T-helper 17 cell (primary cell): ENCODE measurements around the gene IL37. TPM values are rescaled to one million over a fixed set of nuclear protein-coding genes. Genes with fewer than 3 reads are reported as not detected.
"Not testable (repeated sequence)": the region's sequence is repeated elsewhere in the genome, so short reads cannot be mapped to it uniquely, and the experiment has no call there.

Experiments
- ATAC-seq: fragments of 150-1000 bp; cut with Tn5 transposase; 2 replicates; pipeline ENCODE4 v1.10.0; 2021; ENCODE audit warnings: mild to moderate bottlenecking, moderate library complexity
- DNase-seq, 3 donors: peaks; one replicate each; pipeline versions ENCODE4 v3.0.0 to v3.0.0-alpha.2; 2020 to 2021
- H3K9me3 ChIP-seq: one replicate; pipeline ENCODE4 v1.7.0; 2013; ENCODE audit warnings: low read length, mild to moderate bottlenecking; ENCODE audit not compliant: control insufficient read depth, poor library complexity, severe bottlenecking
- H3K27ac Mint-ChIP-seq: one replicate; pipeline ENCODE4 v1.8.0; 2022; ENCODE audit warnings: mild to moderate bottlenecking, moderate library complexity, mixed read lengths
- H3K27me3 Mint-ChIP-seq: one replicate; pipeline ENCODE4 v1.8.0; 2022; ENCODE audit warnings: mixed read lengths
- H3K36me3 Mint-ChIP-seq: one replicate; pipeline ENCODE4 v1.8.0; 2022; ENCODE audit warnings: low read depth, mixed read lengths
- H3K4me1 Mint-ChIP-seq: one replicate; pipeline ENCODE4 v1.8.0; 2022; ENCODE audit warnings: mild to moderate bottlenecking, mixed read lengths
- H3K4me3 Mint-ChIP-seq: one replicate; pipeline ENCODE4 v1.8.0; 2022; ENCODE audit warnings: mild to moderate bottlenecking, moderate library complexity, mixed read lengths
- total RNA-seq, 4 donors: library from RNA in 2 of 4; stranded (reverse) in 2 of 4; gene quantifications; one replicate each; pipeline ENCODE4 v1.2.3 and lab custom pipeline; 2022 to 2026

Gene IL37
- total RNA-seq, 2 donors from 2014 or later, result not detected

DNA sequence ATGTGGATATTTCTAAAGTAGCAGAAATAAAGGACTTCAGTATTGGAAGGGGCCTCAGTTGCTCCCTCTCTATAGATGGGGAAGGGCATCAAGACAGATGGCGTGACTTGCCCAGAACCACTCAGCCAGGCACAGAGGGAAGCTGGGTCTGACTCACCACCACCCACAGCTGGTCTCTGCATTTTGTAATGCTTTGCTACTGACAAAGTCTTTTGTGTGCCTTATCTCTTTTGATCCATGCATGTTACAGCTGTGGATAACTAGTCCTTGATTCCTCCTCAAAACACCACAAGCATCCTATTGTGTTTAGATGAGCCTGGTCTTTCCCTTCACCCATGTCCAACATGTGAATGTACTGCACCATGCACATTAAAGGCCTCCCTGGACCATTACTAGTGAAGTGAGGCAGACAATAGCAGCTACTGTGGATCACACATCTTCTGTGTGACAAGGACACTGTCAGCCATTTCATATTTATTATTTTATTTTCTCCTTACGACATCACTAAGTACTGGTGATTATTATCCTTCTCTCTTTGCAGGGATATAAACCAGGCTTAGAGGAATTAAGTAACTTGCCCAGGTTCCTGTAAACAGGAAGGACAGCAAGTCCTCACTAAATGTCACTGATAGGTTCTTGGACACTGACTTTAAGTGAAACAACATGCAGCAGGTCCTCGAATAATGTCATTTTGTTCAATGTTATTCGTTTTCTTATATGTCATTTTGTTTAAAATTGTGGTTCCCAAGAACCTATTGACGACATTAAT lies 29.6 kb upstream of the IL37 start:
- Mint-ChIP-seq H3K27ac (no peak overlapping the region), H3K27me3 (no peaks in the 10 kb centered on the region), H3K36me3 (no peaks in the 10 kb centered on the region), H3K4me1 (peaks cover 14% of the 10 kb centered on the region), H3K4me3 (no peak overlapping the region)
- ATAC-seq, result peak; percentile 32
- H3K9me3 ChIP-seq, result no peaks in the 10 kb centered on the region
- no peak for DNase-seq

DNA sequence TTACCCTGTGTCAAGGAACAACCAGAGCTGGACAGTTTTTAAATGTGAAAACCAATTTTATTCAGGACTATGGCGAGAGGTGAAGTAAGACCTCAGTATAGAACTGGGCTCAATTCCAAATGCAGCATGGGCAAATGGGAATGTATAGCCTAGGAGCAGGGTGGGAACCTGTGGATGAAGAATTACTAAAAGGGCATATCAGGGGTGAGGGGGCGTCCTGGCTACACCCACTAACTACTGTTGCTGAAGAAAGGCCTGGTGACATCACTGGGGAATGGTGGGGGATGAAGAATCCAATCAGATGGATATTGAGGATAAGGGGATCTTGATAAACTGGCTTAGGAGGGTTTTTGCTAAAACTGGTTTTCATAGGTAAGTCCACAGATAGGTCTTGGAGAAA lies 27.3 kb upstream of the IL37 start:
- H3K9me3 ChIP-seq, result no peaks in the 10 kb centered on the region
- H3K36me3 Mint-ChIP-seq, result no peaks in the 10 kb centered on the region
- ATAC-seq, result no peak
- peaks cover 6% of the 10 kb centered on the region for H3K27me3 Mint-ChIP-seq
- peaks cover 14% of the 10 kb centered on the region for H3K4me1 Mint-ChIP-seq
- no peak overlapping the region for H3K27ac Mint-ChIP-seq
- no peak overlapping the region for H3K4me3 Mint-ChIP-seq
- DNase-seq, result no peak

DNA sequence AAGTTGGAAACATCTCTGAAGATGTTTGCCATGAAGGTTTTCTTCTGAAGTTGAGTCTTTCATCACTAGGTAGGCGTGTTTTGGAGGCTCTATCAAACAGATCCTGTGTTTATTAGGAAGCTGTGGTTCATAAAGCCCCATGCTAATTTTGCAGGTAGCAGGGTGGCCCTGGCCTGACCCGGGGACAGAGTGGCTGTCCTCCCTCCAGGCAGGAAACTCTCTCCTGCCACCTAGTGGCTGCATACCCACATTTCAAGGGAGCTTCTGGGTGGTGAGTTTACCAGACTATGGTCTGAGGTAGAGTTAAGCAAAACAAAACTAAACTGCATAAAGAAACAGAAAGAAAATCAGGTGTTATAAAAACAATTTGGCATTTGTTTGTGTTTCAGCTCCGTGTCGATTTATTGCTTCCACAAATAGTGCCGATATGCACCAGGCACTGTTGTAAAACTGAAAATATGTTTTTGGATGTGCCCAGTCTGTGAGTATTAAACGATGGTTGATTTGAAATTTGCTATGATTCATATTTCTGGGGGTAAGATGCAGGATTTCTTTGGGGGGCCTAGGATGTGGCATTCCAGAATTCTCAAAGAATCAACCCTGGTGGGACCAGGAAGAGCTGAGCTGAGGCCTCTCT lies 26.0 kb upstream of the IL37 start:
- peak overlapping the region; percentile 14 for H3K27ac Mint-ChIP-seq
- H3K27me3 Mint-ChIP-seq, result peaks cover 6% of the 10 kb centered on the region
- H3K4me3 Mint-ChIP-seq, result no peak overlapping the region

DNA sequence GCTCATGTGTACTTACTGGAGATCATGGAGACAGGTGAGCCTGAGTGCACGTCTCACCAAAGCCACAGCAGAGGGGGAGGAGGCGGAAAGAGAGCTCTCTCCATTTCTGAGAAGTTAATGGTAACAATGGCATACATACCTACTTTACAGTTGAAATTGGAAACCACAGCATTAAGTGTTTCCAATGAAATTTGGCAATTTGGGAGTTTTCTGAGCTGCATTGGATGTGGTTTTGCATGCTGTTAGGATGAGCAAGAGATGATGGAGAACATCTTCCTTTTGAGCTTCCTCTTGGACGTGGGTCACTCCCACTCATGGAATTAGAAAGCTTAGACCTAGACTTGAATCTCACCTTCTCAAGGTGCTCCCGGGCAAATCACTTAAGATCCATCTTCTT lies 25.5 kb upstream of the IL37 start:
- H3K27me3 Mint-ChIP-seq, result peaks cover 6% of the 10 kb centered on the region
- no peak for DNase-seq
- ATAC-seq, result no peak
- no peak overlapping the region for H3K27ac Mint-ChIP-seq
- no peak overlapping the region for H3K4me3 Mint-ChIP-seq
- H3K9me3 ChIP-seq, result no peaks in the 10 kb centered on the region
- H3K36me3 Mint-ChIP-seq, result no peaks in the 10 kb centered on the region
- H3K4me1 Mint-ChIP-seq, result peaks cover 10% of the 10 kb centered on the region

More for the DNA sequence above, 26.0 kb upstream of the IL37 start:
- peak; percentile 37 to 66 (median 43) for DNase-seq
- H3K36me3 Mint-ChIP-seq, result no peaks in the 10 kb centered on the region
- peak; percentile 95 for ATAC-seq
- H3K9me3 ChIP-seq, result no peaks in the 10 kb centered on the region
- peaks cover 14% of the 10 kb centered on the region for H3K4me1 Mint-ChIP-seq

DNA sequence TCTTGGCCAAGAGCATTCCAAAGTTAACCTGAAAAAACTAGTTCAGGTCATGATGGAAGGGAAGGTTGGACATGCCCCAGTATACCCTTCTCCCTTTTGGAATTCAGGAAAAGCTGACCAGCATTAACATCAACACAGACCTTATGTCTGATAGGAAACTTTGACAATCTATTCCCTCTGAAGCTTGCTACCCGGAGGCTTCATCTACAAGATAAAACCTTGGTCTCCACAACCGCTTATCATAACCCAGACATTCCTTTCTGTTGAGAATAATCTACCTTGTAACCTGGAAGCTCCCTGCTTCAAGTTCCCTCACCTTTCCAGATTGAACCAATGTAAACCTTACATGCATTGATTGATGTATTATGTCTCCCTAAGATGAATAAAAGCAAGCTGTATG lies 24.7 kb upstream of the IL37 start:
- Mint-ChIP-seq H3K27me3 (peaks cover 6% of the 10 kb centered on the region), H3K36me3 (no peaks in the 10 kb centered on the region), H3K4me3 (no peak overlapping the region), H3K27ac (no peak overlapping the region), H3K4me1 (peaks cover 10% of the 10 kb centered on the region)
- no peaks in the 10 kb centered on the region for H3K9me3 ChIP-seq
- DNase-seq, result no peak
- ATAC-seq, result no peak

DNA sequence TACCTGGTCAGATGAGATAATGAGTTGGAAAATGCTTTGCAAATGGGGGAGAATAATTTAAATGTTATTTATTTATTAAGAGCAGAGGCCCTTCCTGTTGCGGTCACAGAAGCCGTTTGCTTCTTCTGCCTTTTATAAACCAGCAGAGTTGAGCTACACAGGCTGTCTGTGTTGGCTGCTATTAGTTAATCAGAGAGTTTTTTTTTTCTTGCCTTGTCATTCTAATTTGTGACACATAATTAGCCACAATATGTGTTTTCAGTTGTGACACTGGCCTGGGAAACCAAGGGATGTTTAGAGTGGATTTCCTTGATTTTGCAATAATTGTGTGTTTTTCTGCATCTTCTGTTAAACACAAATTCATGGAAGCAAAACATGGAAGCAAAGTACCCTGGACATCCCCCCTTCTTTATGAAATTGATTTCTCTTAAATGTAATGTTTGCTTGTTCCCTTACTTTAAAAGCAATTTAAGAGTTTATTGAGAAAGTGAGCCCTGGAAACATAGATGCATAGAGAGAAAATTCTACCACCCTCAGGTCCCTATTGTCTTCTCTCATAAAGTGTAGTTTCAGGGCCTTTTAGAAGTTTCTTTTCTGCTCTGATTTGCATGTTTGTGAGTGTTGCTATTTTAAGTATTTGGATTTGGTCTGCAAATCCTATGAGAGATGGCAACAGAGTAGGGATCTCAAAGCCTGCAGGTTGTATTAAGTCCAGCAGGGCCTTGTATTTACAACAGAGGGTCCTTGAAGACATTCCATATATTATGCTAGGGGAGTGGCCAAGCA lies 22.8 kb upstream of the IL37 start:
- Mint-ChIP-seq H3K4me3 (no peak overlapping the region), H3K36me3 (no peaks in the 10 kb centered on the region), H3K27ac (no peak overlapping the region), H3K27me3 (peaks cover 6% of the 10 kb centered on the region), H3K4me1 (peaks cover 10% of the 10 kb centered on the region)
- ATAC-seq (no peak), DNase-seq (no peak)
- no peaks in the 10 kb centered on the region for H3K9me3 ChIP-seq

DNA sequence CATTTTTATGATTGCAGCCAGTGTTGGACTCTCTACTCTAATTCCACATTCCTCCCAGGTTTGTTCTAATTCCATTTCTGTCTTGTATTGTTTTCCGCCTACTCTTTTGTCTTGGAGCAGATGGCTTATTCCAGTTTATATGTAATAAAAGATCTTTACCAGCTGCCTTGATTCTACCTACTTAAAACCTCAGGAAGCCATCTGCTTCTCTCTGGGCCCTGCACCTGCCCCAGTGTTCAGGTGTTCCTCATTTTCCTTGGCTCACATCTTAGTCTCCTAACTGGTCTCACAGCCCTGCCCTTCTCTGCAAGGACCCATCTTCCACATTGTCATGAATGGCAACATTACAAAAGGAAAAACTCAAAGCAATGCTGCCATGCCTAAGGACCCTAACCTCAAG lies 21.0 kb upstream of the IL37 start:
- H3K4me3 Mint-ChIP-seq, result no peak overlapping the region
- no peaks in the 10 kb centered on the region for H3K9me3 ChIP-seq
- ATAC-seq (no peak), DNase-seq (no peak)
- H3K27me3 Mint-ChIP-seq, result peaks cover 6% of the 10 kb centered on the region
- peaks cover 7% of the 10 kb centered on the region for H3K4me1 Mint-ChIP-seq
- H3K27ac Mint-ChIP-seq, result no peak overlapping the region
- H3K36me3 Mint-ChIP-seq, result no peaks in the 10 kb centered on the region

DNA sequence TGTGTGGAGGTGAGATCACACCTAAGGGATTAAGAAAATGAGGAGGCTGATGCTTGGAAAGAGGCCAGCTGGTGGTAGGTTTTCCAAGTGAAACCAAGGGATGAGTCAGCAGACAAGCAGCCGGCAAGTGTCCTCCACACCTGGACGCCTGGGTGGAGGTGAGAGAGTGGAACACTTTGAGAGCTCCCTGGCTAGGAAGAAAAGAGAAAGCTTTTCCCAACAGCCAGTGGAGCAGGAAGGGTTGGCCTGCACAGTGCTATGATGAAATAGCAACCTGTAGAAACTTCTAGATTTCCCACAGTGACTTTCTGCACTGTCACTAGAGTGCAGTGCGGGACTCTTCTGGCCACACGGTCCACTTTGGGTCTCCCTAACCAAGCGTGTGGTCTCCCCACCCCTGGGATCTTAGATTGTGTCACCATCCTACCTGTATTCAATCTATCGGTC lies 19.6 kb upstream of the IL37 start:
- Mint-ChIP-seq H3K27me3 (peaks cover 6% of the 10 kb centered on the region), H3K4me1 (no peaks in the 10 kb centered on the region), H3K27ac (no peak overlapping the region), H3K4me3 (no peak overlapping the region), H3K36me3 (no peaks in the 10 kb centered on the region)
- ATAC-seq, result no peak
- H3K9me3 ChIP-seq, result no peaks in the 10 kb centered on the region
- no peak for DNase-seq

DNA sequence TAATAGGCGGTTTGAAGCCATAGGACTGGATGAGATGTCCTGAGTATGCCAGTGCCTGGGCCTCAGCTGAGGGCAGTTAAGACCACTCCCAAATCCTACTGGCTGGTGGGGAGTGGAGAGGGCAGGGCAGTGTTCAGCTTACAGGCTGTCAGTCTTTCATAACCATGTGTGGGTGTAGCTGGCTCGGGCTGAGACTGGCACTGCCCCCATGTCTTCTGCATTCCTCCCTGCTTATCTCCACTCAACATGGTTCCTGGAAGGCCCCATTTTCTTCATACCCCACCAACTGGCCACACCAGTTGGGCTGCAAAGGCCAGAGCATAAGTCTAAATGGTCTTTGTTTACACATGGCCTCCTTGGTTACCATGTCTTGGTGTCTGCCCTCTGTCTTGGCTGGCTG lies 17.2 kb upstream of the IL37 start:
- Mint-ChIP-seq H3K4me1 (no peaks in the 10 kb centered on the region), H3K27ac (no peak overlapping the region), H3K4me3 (no peak overlapping the region), H3K27me3 (peaks cover 13% of the 10 kb centered on the region), H3K36me3 (peaks cover 3% of the 10 kb centered on the region)
- DNase-seq, result no peak
- ATAC-seq, result no peak
- no peaks in the 10 kb centered on the region for H3K9me3 ChIP-seq

DNA sequence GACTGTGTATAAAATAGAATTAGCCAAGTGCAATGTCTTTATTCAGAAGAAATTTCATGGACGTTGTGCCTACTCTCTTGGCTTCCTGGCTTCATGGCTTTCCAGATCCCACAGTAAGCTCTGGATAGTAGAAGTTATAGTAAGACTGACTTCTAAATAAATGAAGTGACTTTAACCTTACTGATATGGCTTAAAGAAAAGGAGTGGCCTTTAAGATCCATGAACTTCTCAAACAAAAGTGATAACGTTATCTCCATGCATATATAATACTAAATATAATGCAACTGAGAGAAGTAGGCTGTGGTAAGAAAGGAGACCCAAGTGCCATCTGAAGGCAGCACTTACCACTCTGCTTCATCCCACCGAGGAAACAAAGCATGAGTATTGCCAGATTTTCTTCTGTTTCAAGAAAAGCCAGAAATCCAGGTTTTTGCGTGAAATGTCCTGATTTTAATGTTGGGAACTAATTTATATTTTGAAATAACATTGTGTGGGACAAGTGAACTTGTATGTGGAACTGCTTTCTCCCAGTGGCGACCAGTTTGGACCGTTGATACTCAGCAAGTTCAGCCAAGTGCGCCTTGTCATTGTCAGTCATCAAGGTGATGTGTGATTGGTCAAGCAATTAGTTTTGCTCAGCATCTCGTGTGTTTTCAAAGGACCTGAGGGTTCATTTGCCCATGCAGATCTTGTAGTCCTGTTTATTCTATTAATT lies 13.9 kb upstream of the IL37 start:
- Mint-ChIP-seq H3K4me1 (no peaks in the 10 kb centered on the region), H3K27ac (no peak overlapping the region), H3K4me3 (no peak overlapping the region), H3K27me3 (peaks cover 36% of the 10 kb centered on the region), H3K36me3 (peaks cover 3% of the 10 kb centered on the region)
- ATAC-seq, result no peak
- H3K9me3 ChIP-seq, result no peaks in the 10 kb centered on the region
- no peak for DNase-seq

DNA sequence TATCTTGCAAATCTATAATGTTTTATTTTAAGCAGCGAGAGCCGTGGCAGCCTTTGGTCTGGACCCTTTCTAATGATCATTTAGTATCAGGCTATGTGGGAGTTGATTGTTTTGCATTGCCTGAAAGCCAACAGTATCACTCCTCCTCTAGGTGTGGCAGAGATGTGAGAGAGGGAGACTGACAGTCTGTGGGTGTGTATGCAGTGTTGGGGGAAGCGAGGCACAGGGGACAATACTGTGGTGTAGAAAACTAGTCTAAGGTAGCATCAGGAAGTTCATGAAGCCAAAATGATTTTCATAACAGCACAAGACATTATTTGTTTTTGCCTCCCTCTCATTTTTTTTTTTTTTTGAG lies 13.4 kb upstream of the IL37 start:
- DNase-seq (no peak), ATAC-seq (no peak)
- Mint-ChIP-seq H3K4me1 (no peaks in the 10 kb centered on the region), H3K27me3 (peaks cover 40% of the 10 kb centered on the region), H3K27ac (no peak overlapping the region), H3K4me3 (no peak overlapping the region), H3K36me3 (peaks cover 3% of the 10 kb centered on the region)
- H3K9me3 ChIP-seq, result no peaks in the 10 kb centered on the region

DNA sequence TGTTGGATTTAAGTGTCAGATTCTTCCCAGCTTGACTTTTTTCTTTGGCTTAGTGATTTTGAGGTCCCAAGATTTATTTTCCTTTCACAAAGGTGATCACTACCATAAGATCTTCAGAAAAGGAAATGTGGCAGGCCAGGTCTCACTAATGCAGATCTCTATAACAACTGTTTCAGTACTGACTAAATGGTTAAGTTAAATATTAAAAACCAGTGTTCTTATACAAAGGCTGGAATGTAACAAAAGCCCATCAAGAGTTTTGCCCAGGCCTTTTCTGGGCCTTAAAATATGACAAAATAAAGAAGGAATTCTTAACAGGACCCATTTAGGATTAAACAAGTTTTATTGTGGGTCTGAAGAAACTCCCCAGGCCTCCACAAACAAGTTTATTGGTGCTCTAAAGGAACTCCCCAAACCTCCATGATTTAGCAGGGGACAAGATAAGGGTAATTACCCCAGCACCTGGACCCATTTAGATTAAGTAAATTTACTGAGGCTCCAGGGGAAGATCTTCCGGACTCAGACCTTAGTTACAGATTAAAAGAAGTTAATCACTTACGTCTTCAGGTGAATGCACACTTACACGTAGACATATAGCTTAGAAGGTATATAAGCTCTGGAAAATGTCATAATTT lies 9.4 kb upstream of the IL37 start:
- not testable (repeated sequence) for H3K9me3 ChIP-seq, DNase-seq, ATAC-seq, H3K4me1 Mint-ChIP-seq, H3K4me3 Mint-ChIP-seq, H3K36me3 Mint-ChIP-seq, H3K27ac Mint-ChIP-seq
- H3K27me3 Mint-ChIP-seq, result peaks cover 48% of the 10 kb centered on the region

DNA sequence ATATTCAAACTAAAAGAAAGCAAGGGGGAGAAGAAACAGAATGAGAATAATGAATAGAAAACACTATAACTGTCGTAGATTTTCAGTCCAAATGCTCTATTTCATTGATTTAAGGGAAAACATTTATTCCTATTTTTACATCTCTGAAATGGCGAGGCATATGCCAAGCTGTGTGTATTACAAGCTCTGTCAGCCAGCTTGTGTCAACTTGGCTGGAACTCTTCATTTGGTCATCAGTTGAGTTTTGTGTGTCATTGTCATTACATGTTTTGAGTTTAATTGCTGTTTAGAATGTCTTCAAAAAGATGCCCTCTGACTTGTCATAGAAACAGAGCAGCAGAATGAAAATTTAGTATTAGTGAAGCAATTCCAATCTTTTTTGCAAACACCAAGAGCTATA lies 8.1 kb upstream of the IL37 start:
- Mint-ChIP-seq H3K27ac (peak overlapping the region; percentile 63), H3K36me3 (peaks cover 3% of the 10 kb centered on the region), H3K4me1 (peaks cover 7% of the 10 kb centered on the region), H3K4me3 (no peak overlapping the region), H3K27me3 (peaks cover 47% of the 10 kb centered on the region)
- DNase-seq (no peak), ATAC-seq (no peak)
- H3K9me3 ChIP-seq, result no peaks in the 10 kb centered on the region
